CD4-positive, alpha-beta T cell treated with Interleukin-12 subunit alpha and Interleukin-12 subunit beta, for 1 hour (primary cell): ENCODE measurements around the gene PPP1R14C.

Experiments
- DNase-seq: peaks from one replicate; pipeline ENCODE4 v3.0.0-alpha.2; 2020

The PPP1R14C gene

GRCh38 chr6:150139533-150139932 lies 3.3 kb upstream of the PPP1R14C start:
- DNase-seq, result no peak

GRCh38 chr6:150140236-150140969 lies 2.4 kb upstream of the PPP1R14C start:
- no peak for DNase-seq

- DNase-seq, result no peak
Observed at GRCh38 chr6:150142097-150142669, 661 bp upstream of the PPP1R14C start.

- DNase-seq, result no peak
Observed at GRCh38 chr6:150143516-150144293, 861 bp downstream of the PPP1R14C start.

- DNase-seq, result no peak
Observed at GRCh38 chr6:150144294-150144868, 1.5 kb downstream of the PPP1R14C start.

GRCh38 chr6:150145427-150145826 lies 2.6 kb downstream of the PPP1R14C start:
- no peak for DNase-seq

GRCh38 chr6:150145830-150146229 lies 3.0 kb downstream of the PPP1R14C start:
- no peak for DNase-seq

- no peak for DNase-seq
Observed at GRCh38 chr6:150146436-150146835, 3.6 kb downstream of the PPP1R14C start.

- no peak for DNase-seq
Observed at GRCh38 chr6:150149146-150149545, 6.3 kb downstream of the PPP1R14C start.

GRCh38 chr6:150150458-150150820 lies 7.6 kb downstream of the PPP1R14C start:
- no peak for DNase-seq

- DNase-seq, result no peak
Observed at GRCh38 chr6:150150821-150151646, 8.2 kb downstream of the PPP1R14C start.

GRCh38 chr6:150152891-150153876 lies 10.3 kb downstream of the PPP1R14C start:
- no peak for DNase-seq

- DNase-seq, result no peak
Observed at GRCh38 chr6:150153905-150154492, 11.2 kb downstream of the PPP1R14C start.

GRCh38 chr6:150156460-150156859 lies 13.6 kb downstream of the PPP1R14C start:
- DNase-seq, result no peak

GRCh38 chr6:150157081-150157480 lies 14.2 kb downstream of the PPP1R14C start:
- no peak for DNase-seq

GRCh38 chr6:150159757-150160156 lies 16.9 kb downstream of the PPP1R14C start:
- no peak for DNase-seq

GRCh38 chr6:150163970-150164369 lies 21.1 kb downstream of the PPP1R14C start:
- DNase-seq, result no peak

GRCh38 chr6:150165020-150165702 lies 22.3 kb downstream of the PPP1R14C start:
- no peak for DNase-seq

- no peak for DNase-seq
Observed at GRCh38 chr6:150167479-150167873, 24.6 kb downstream of the PPP1R14C start.

GRCh38 chr6:150169181-150169580 lies 26.3 kb downstream of the PPP1R14C start:
- no peak for DNase-seq
